KMS-11 (cell line): Measurements from ENCODE around the gene COCH.

ENCODE experiments used
- H2AFZ ChIP-seq: fragments of 200-600 bp; sonication (generic); 2 replicates; pipeline ENCODE4 v1.6.1; 2016; ENCODE audit warnings: antibody characterized with exemption, mixed run types, low read depth
- H3K27ac ChIP-seq: fragments of 200-600 bp; sonication (generic); 2 replicates; pipeline ENCODE4 v1.6.1; 2016; ENCODE audit warnings: mild to moderate bottlenecking, mixed run types
- H3K27me3 ChIP-seq: fragments of 200-600 bp; sonication (generic); 2 replicates; pipeline ENCODE4 v1.6.1; 2017; ENCODE audit warnings: mild to moderate bottlenecking, low read depth, mixed run types, moderate library complexity; ENCODE audit not compliant: insufficient read depth
- H3K36me3 ChIP-seq: fragments of 200-600 bp; sonication (generic); 2 replicates; pipeline ENCODE4 v1.6.1; 2017; ENCODE audit warnings: mild to moderate bottlenecking, mixed run types; ENCODE audit not compliant: insufficient read depth
- H3K4me1 ChIP-seq: fragments of 200-600 bp; sonication (generic); 2 replicates; pipeline ENCODE4 v1.6.1; 2016; ENCODE audit warnings: mild to moderate bottlenecking, low read depth, mixed run types; ENCODE audit not compliant: poor library complexity, severe bottlenecking
- H3K4me2 ChIP-seq: fragments of 200-600 bp; sonication (generic); 2 replicates; pipeline ENCODE4 v1.7.0; 2016; ENCODE audit warnings: mild to moderate bottlenecking, mixed run types
- H3K4me3 ChIP-seq: fragments of 200-600 bp; sonication (generic); IDR thresholded peaks from 2 replicates; pipeline ENCODE4 v1.6.1; 2017; ENCODE audit warnings: low read depth, low read length, mixed read lengths; ENCODE audit not compliant: insufficient read depth
- H3K79me2 ChIP-seq: fragments of 200-600 bp; sonication (generic); 2 replicates; pipeline ENCODE4 v1.6.1; 2016; ENCODE audit warnings: low read depth, mixed run types; ENCODE audit not compliant: insufficient read depth
- H3K9ac ChIP-seq: fragments of 200-600 bp; sonication (generic); 2 replicates; pipeline ENCODE4 v1.6.1; 2016; ENCODE audit warnings: mild to moderate bottlenecking, mixed run types
- H4K20me1 ChIP-seq: fragments of 200-600 bp; sonication (generic); 2 replicates; pipeline ENCODE4 v1.6.1; 2016; ENCODE audit warnings: mild to moderate bottlenecking, mixed run types; ENCODE audit not compliant: insufficient read depth
- CTCF ChIP-seq: fragments of 200-600 bp; sonication (generic); conservative IDR thresholded peaks from 2 replicates; pipeline ENCODE4 v1.6.1; 2017; ENCODE audit warnings: low read depth, mild to moderate bottlenecking, antibody characterized with exemption, low read length, moderate library complexity, mixed read lengths

Gene COCH

GRCh38 chr14:30884901-30885300 lies 10.5 kb downstream of the COCH start:
- TF ChIP-seq CTCF: no peak
- Histone ChIP-seq H2AFZ (no peak overlapping the region), H3K27me3 (no peaks in the 10 kb centered on the region), H3K36me3 (no peaks in the 10 kb centered on the region), H3K4me3 (no peak overlapping the region), H3K4me2 (no peak overlapping the region), H3K79me2 (no peaks in the 10 kb centered on the region), H3K4me1 (peaks cover 19% of the 10 kb centered on the region), H3K27ac (no peak overlapping the region), H4K20me1 (no peaks in the 10 kb centered on the region), H3K9ac (no peak overlapping the region)

DNA sequence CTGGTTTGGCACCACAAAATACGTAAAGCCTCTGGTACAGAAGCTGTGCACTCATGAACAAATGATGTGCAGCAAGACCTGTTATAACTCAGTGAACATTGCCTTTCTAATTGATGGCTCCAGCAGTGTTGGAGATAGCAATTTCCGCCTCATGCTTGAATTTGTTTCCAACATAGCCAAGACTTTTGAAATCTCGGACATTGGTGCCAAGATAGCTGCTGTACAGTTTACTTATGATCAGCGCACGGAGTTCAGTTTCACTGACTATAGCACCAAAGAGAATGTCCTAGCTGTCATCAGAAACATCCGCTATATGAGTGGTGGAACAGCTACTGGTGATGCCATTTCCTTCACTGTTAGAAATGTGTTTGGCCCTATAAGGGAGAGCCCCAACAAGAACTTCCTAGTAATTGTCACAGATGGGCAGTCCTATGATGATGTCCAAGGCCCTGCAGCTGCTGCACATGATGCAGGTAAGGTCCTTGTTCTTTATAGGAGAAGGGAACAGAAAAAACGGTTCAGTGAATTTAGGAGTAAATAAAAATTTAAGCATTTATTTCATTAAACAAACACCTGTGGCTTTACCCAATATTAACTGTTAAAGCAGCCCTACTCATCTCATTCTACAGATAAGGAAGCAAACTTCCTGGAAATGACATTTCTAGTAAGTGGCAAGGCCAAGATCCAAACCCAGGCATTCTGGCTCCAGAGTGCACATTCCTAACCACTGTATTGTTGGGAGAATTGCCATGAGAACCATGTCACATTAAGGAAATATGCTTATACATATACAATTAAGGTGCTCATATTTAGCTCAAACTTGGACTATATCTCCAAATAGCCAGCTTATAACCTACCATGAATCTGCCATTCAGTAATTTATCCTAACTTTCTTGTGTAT lies 11.7 kb downstream of the COCH start:
- Histone ChIP-seq H3K4me3 (no peak overlapping the region), H3K79me2 (no peaks in the 10 kb centered on the region), H3K36me3 (no peaks in the 10 kb centered on the region), H2AFZ (no peak overlapping the region), H3K4me2 (no peak overlapping the region), H3K27me3 (no peaks in the 10 kb centered on the region), H4K20me1 (no peaks in the 10 kb centered on the region), H3K9ac (no peak overlapping the region), H3K4me1 (peaks cover 19% of the 10 kb centered on the region), H3K27ac (no peak overlapping the region)
- no peak for TF ChIP-seq CTCF

DNA sequence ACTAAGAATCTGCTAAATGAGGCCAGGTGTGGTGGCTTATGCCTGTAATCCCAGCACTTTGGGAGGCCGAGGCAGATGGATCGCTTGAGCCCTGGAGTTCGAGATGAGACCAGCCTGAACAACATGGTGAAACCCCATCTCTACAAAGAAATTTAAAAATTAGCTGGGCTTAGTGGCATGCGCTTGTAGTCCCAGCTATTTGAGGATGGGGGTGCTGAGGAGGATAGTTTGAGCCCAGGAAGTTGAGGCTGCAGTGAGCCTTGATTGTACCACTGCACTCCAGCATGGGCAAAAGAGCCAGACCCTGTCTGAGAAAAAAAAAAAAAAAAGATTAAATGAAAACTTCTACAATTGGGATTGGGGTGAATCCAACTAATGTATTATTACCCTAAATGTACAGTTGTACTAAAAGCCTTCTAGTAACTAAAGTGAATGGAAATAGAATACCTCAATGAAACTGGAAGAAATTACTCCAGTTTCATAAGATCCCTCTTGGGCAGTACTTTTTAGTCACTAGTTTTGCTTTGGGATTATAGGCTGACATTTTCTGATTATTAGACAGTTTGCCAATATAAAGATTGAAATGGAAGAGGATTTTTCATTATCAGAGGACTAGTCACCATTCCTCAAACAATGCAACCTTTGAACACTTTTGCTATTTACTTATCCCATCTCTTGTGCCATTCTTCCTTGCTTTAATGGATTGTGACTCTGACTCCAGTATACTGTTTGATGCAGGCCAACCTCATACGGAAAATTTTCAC lies 14.3 kb downstream of the COCH start:
- no peak overlapping the region for H3K9ac ChIP-seq
- no peak for TF ChIP-seq CTCF
- no peak overlapping the region for H3K27ac ChIP-seq
- no peak overlapping the region for H2AFZ ChIP-seq
- H3K4me3 ChIP-seq: no peak overlapping the region
- H3K27me3 ChIP-seq: no peaks in the 10 kb centered on the region
- H3K4me1 ChIP-seq: peaks cover 15% of the 10 kb centered on the region
- H4K20me1 ChIP-seq: no peaks in the 10 kb centered on the region
- H3K36me3 ChIP-seq: 0 out of 2 replicates have a peak, but pooled peaks cover 3% of the 10 kb centered on the region
- no peaks in the 10 kb centered on the region for H3K79me2 ChIP-seq
- no peak overlapping the region for H3K4me2 ChIP-seq

GRCh38 chr14:30889244-30889594 lies 14.9 kb downstream of the COCH start:
- Histone ChIP-seq H3K36me3 (0 out of 2 replicates have a peak, but pooled peaks cover 3% of the 10 kb centered on the region), H3K9ac (no peak overlapping the region), H2AFZ (no peak overlapping the region), H3K4me3 (no peak overlapping the region), H3K27me3 (no peaks in the 10 kb centered on the region), H3K4me2 (no peak overlapping the region), H3K79me2 (no peaks in the 10 kb centered on the region), H4K20me1 (no peaks in the 10 kb centered on the region), H3K4me1 (peaks cover 15% of the 10 kb centered on the region), H3K27ac (no peak overlapping the region)
- no peak for TF ChIP-seq CTCF
